HepG2 (cell line): ENCODE measurements around the gene RNF213. TPM values are rescaled to one million over a fixed set of nuclear protein-coding genes. Genes with fewer than 3 reads are reported as not detected.

ENCODE experiments used
- BCL3 ChIP-seq: sonication (generic); formaldehyde crosslinking; IDR thresholded peaks from 2 replicates; pipeline ENCODE4 v1.5.1; 2020; ENCODE audit warnings: mild to moderate bottlenecking, missing genetic modification reagents, moderate library complexity
- BCL6 ChIP-seq: IDR thresholded peaks from 2 replicates; pipeline ENCODE4 v1.6.1; 2016; ENCODE audit warnings: missing genetic modification reagents, missing compliant biosample characterization
- DNMT1 ChIP-seq: sonication (generic); formaldehyde crosslinking; IDR thresholded peaks from 2 replicates; pipeline ENCODE4 v1.5.1; 2020; ENCODE audit warnings: mild to moderate bottlenecking, missing genetic modification reagents
- ELF4 ChIP-seq: sonication (generic); formaldehyde crosslinking; IDR thresholded peaks from 2 replicates; pipeline ENCODE4 v1.5.0; 2020; ENCODE audit warnings: missing genetic modification reagents, mild to moderate bottlenecking, moderate library complexity, borderline replicate concordance
- HDAC2 ChIP-seq: sonication (generic); formaldehyde crosslinking; IDR thresholded peaks from 2 replicates; pipeline ENCODE4 v1.4.0; 2020; ENCODE audit warnings: missing genetic modification reagents
- JARID2 ChIP-seq: sonication (generic); formaldehyde crosslinking; IDR thresholded peaks from 2 replicates; pipeline ENCODE4 v1.8.1; 2023; ENCODE audit warnings: missing genetic modification reagents, inconsistent platforms; ENCODE audit not compliant: insufficient replicate concordance
- MBD4 ChIP-seq: IDR thresholded peaks from 2 replicates; pipeline ENCODE4 v1.6.1; 2012; ENCODE audit warnings: low read length, inconsistent platforms, borderline replicate concordance
- PHF21A ChIP-seq: sonication (generic); formaldehyde crosslinking; IDR thresholded peaks from 2 replicates; pipeline ENCODE4 v1.5.0; 2020; ENCODE audit warnings: mild to moderate bottlenecking, missing genetic modification reagents
- PPARG ChIP-seq: conservative IDR thresholded peaks from 2 replicates; pipeline ENCODE4 v1.6.1; 2016; ENCODE audit warnings: missing biosample characterization, missing genetic modification reagents
- SKI ChIP-seq: fragments of 450-650 bp; IDR thresholded peaks from one replicate; pipeline ENCODE4 v1.6.1; 2018; ENCODE audit warnings: mild to moderate bottlenecking; ENCODE audit not compliant: partially characterized antibody
- ZBTB26 ChIP-seq: IDR thresholded peaks from 2 replicates; pipeline ENCODE4 v1.6.1; 2016; ENCODE audit warnings: missing compliant biosample characterization, missing genetic modification reagents, borderline replicate concordance
- ZFY ChIP-seq: sonication (generic); formaldehyde crosslinking; IDR thresholded peaks from 2 replicates; pipeline ENCODE4 v1.4.0; 2020; ENCODE audit warnings: missing genetic modification reagents
- ZNF121 ChIP-seq: sonication (generic); formaldehyde crosslinking; IDR thresholded peaks from 2 replicates; pipeline ENCODE4 v1.5.0; 2020; ENCODE audit warnings: mild to moderate bottlenecking, missing genetic modification reagents
- ZNF382 ChIP-seq: sonication (generic); formaldehyde crosslinking; IDR thresholded peaks from 2 replicates; pipeline ENCODE4 v1.5.0; 2020; ENCODE audit warnings: missing genetic modification reagents, mild to moderate bottlenecking, borderline replicate concordance
- ZNF512B ChIP-seq: sonication (generic); formaldehyde crosslinking; IDR thresholded peaks from 2 replicates; pipeline ENCODE4 v1.5.1; 2020; ENCODE audit warnings: missing genetic modification reagents, mild to moderate bottlenecking, borderline replicate concordance
- ZNF580 ChIP-seq: IDR thresholded peaks from 2 replicates; pipeline ENCODE4 v1.6.1; 2016; ENCODE audit warnings: low read depth, borderline replicate concordance
- ZNF605 ChIP-seq: sonication (generic); formaldehyde crosslinking; IDR thresholded peaks from 2 replicates; pipeline ENCODE4 v1.8.0; 2022; ENCODE audit warnings: mild to moderate bottlenecking, missing genetic modification reagents
- ZNF710 ChIP-seq: sonication (generic); formaldehyde crosslinking; IDR thresholded peaks from 2 replicates; pipeline ENCODE4 v1.5.0; 2020; ENCODE audit warnings: mild to moderate bottlenecking, missing genetic modification reagents, borderline replicate concordance
- ZNF749 ChIP-seq: sonication (generic); formaldehyde crosslinking; IDR thresholded peaks from 2 replicates; pipeline ENCODE4 v1.8.0; 2022; ENCODE audit warnings: mild to moderate bottlenecking, missing genetic modification reagents, moderate library complexity, borderline replicate concordance
- polyA plus RNA-seq, 8 experiments: library from polyadenylated mRNA; depleted of rRNA in 3 of 8; stranded (reverse) in 7 of 8; unstranded in 1 of 8; fragments of >200 nt; fragmentation: Illumina TruSeq in 4 of 8; extraction: Trizol in 4 of 8; gene quantifications; 2 replicates each; pipeline versions ENCODE4 v1.2.1 to v1.2.3, GENCODE V29; 2011 to 2016; ENCODE audit warnings: low read depth in 4 of 8, missing spikeins in 1 of 8, mixed read lengths in 1 of 8; ENCODE audit not compliant: insufficient read depth in 1 of 8
- total RNA-seq, 5 experiments: library from RNA; depleted of rRNA; stranded (reverse); fragments of >200 nt; fragmentation: Illumina TruSeq; extraction: Trizol; gene quantifications; 2 replicates each; pipeline ENCODE4 v1.2.3, GENCODE V29; 2016; ENCODE audit warnings: low read depth in 1 of 5

The RNF213 gene
- total and polyA plus RNA-seq, 2 of the 13 experiments (the other 11 are each of a cell fraction or from before 2014, with no cell fraction given) = 38.6 to 38.7 TPM

- peak; percentile 1; the same call in 1 of the 2 replicates for TF ChIP-seq ZNF710 (CRISPR knock-in tag)
- peak; percentile 65 for TF ChIP-seq SKI
- no peak for TF ChIP-seq ZNF382
- TF ChIP-seq HDAC2 (CRISPR knock-in tag) = peak; percentile 78
- TF ChIP-seq BCL3 (CRISPR knock-in tag) = peak; percentile 90; the same call in 1 of the 2 replicates
- TF ChIP-seq DNMT1 (CRISPR knock-in tag) = no peak
- TF ChIP-seq ZNF121 (CRISPR knock-in tag) = no peak
- TF ChIP-seq ZNF580 (CRISPR knock-in tag) = peak; percentile 58; the same call in 1 of the 2 replicates
- peak; percentile 97 for TF ChIP-seq ELF4
- peak; percentile 34; the same call in 1 of the 2 replicates for TF ChIP-seq BCL6
- TF ChIP-seq ZNF605 (CRISPR knock-in tag) = peak; percentile 32
- no peak for TF ChIP-seq ZNF749 (CRISPR knock-in tag)
- TF ChIP-seq ZFY (CRISPR knock-in tag) = peak; percentile 96
- peak; percentile 38; the same call in 1 of the 2 replicates for TF ChIP-seq ZBTB26 (CRISPR knock-in tag)
- TF ChIP-seq JARID2 = no peak
- TF ChIP-seq PPARG = 0 out of 2 replicates have a peak, but pooled peaks have one; percentile 57
- TF ChIP-seq MBD4 = no peak
- TF ChIP-seq ZNF512B (CRISPR knock-in tag) = peak; percentile 54; the same call in 1 of the 2 replicates
- peak; percentile 82 for TF ChIP-seq PHF21A
Observed at GRCh38 chr17:80414803-80415625, 154.4 kb downstream of the RNF213 start, which contains the start of gene ENDOV (continued).
